ENCODE data around the gene DIAPH2. TPM values are rescaled to one million over a fixed set of nuclear protein-coding genes. Genes with fewer than 3 reads are reported as not detected.

DIAPH2 gene
- polyA plus RNA-seq, 3 donors, result 7.7 to 10.0 (median 8.4) TPM

DNA sequence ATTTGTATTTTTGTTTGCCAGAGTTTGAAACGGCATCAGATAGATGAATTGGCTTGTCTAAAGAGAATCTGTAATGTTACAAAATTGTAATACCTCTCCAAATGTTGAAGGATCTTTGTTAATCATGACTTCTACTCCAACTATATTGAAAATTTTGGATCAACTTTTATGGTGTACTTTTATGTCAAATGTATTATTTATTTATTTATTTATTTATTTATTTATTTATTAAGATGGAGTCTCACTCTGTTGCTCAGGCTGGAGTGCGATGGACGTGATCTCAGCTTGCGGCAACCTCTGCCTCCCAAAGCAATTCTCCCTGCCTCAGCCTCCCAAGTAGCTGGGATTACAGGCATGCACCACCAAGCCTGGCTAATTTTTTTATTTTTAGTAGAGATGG, 235.0 kb downstream of the DIAPH2 start:
- no peak for DNase-seq (ENCODE audit: low read depth in 3 of 3, low spot score in 2 of 3)

DNA sequence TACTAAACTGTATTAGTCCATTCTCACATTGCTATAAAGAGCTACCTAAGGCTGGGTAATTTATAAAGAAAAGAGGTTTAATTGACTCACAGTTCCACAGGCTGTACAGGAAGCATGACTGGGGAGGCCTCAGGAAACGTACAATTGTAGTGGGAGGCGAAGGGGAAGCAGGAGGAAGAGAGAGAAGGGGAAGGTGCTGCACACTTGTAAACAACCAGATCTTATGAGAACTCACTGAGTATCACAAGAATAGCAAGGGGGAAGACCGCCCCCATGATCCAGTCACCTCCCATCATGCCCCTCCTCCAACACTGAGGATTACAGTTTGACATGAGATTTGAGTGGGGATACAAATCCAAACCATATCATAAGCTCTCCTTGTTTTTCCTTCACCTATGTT, 239.9 kb downstream of the DIAPH2 start:
- DNase-seq (ENCODE audit: low read depth in 3 of 3, low spot score in 2 of 3), result no peak

DNA sequence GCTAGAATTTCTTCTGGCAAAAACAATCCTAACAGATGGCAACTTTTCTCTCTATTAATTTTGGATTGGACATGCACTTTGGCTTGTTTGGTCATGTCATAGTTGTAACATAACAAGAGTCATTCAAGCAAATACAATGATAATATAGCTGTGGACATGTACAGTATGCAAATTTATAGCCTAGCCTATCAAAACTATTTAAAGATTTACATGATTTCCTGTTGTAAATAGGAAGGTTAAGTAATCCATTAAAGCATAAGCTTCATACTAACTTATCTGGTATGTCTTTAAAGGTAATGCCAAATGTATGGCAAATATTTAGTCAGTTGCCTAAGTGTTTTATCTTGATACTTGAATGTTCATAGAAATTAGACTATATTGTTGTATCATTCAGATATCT, 244.4 kb downstream of the DIAPH2 start:
- DNase-seq (ENCODE audit: low read depth in 3 of 3, low spot score in 2 of 3), result no peak

DNA sequence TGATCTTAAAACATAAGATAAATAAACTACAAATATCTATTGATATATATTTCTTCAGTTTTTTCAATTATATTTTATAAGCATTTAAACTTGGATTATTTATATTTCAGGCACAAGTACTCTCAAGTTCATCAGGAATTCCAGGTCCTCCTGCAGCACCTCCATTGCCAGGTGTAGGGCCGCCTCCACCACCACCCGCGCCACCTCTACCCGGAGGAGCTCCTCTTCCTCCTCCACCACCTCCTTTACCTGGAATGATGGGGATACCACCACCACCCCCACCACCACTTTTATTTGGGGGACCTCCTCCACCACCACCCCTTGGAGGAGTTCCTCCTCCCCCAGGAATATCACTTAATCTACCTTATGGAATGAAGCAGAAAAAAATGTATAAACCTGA, 273.1 kb downstream of the DIAPH2 start:
- DNase-seq (ENCODE audit: low read depth in 3 of 3, low spot score in 2 of 3), result no peak

DNA sequence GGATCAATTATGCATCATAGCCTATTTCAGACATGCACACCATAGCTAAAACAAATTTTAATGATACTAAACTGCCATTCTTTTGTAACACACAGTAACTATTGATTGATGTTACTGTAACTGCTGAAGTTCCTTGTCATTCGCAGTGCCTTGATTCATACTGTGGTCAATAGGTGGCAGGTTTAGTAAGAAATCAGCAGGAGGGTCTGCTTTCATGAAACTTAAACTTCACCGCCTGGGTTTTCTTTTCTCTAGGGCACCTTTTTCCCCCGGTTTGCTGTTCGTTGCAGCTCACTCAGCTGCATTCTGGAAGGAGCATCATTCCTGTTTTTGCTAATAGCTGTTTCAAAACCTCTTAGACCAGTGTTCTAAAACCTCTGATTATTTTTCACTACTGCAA, 287.2 kb downstream of the DIAPH2 start:
- no peak for DNase-seq (ENCODE audit: low read depth in 3 of 3, low spot score in 2 of 3)

DNA sequence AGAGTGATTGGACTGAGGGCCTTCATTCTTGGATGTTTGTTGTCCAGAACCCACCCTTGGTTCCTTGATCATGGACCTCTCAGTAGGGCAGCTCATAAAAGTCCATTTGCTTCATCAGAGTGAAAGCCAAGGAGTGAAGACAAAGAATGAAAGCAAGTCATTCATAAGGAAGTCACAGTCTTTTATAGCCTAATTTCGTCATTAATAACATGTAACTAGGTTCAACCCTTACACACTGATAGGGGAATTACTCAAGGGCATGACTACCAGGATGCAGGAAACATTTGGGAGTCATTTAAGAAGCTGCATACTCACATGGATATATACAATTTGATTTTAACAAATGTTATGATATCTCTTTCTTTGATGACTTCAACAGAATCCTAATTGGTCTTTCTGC, 294.3 kb downstream of the DIAPH2 start:
- DNase-seq (ENCODE audit: low read depth in 3 of 3, low spot score in 2 of 3), result no peak

DNA sequence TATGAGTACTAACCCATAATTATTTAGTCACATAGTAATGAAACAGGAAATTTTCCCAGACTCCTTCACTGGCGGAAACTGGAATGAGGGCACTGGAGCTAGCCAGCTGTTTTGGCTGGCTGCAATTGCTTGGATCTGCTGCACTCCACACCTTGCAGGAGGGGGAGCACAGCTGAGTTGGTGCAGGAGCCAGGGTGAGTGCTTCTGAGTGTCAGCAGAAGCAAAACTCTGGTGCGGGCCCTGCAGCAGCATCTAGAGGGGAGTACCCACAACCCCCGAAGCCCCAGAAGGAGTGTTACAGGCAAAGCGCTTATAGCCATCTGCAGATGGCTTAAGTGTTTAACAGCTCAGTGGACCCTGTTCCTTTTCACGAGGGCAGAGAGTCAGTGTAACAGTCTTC, 295.1 kb downstream of the DIAPH2 start:
- DNase-seq (ENCODE audit: low read depth in 3 of 3, low spot score in 2 of 3), result no peak

DNA sequence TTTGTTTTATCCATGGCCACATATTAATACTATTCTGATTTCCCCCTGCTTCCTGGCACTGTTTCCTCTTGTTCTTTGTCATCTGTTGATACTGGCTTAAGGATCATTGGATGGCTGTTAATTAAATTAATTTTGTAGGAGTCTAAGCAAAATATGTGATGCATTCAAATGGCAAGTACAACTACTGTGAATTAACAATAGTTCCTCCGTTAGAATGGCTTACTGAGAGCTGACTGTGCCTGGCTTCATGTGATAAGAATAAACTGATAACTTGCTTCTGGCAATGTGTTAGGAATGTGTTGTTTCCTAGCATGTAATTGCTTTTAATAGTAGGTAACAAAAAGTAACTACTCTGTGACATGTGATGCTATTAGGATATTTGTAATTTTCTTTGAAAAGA, 297.5 kb downstream of the DIAPH2 start:
- DNase-seq (ENCODE audit: low read depth in 3 of 3, low spot score in 2 of 3), result no peak

DNA sequence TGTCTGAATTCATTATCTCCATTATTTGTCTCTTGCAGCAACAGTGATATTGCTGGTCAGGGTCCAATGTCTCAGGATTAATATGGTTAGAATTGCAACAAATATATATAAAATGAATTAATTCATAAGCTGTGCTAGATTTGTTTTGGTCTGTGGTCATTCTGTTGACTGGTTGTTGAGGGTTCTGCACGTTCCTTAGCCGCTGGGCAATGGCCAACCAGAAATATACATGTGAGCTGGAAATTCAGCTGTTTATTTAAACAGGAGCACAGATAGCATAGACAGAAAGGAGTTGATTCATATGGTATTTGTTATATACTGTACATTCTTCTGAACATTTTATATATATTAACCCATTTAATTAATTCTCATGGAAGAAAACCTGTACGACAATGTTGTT, 299.9 kb downstream of the DIAPH2 start:
- DNase-seq (ENCODE audit: low read depth in 3 of 3, low spot score in 2 of 3), result no peak

DNA sequence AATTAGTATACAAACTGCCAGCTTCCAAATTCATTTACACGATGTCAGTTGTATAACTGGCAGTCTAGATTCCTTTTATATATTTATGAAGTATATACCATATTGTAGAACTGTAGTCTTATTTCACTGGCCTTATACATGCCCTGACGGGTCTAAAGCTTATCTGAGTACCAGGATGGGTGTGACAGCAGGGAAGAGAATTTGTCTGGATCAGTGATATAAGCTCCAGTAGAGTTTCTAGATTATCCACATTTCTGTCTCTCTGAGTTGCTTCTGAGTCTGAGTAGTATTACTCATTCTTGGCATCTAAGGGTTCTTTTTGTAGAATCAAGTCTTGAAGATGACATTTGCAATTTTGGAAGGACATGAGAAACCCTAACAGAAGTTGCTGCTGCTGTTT, 300.4 kb downstream of the DIAPH2 start:
- DNase-seq (ENCODE audit: low read depth in 3 of 3, low spot score in 2 of 3), result no peak

DNA sequence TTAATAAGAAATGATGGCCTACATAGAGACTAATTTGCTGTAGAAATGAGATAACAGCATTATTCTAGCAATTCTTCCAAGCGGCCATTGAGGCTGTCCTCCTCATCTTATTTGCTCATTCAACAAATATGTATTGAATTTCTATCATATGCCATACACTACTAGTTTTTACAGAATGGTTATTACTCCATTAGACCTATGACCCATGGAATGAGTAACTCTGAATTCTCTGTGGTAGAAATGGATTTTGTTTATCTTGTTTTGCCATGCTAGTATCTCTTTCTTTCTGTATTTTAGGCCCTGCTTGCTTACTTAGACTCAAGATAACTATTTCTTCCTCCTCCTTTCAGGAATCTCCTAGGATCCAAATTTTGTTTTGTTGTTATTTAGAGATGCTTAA, 302.6 kb downstream of the DIAPH2 start:
- DNase-seq (ENCODE audit: low read depth in 3 of 3, low spot score in 2 of 3), result no peak

DNA sequence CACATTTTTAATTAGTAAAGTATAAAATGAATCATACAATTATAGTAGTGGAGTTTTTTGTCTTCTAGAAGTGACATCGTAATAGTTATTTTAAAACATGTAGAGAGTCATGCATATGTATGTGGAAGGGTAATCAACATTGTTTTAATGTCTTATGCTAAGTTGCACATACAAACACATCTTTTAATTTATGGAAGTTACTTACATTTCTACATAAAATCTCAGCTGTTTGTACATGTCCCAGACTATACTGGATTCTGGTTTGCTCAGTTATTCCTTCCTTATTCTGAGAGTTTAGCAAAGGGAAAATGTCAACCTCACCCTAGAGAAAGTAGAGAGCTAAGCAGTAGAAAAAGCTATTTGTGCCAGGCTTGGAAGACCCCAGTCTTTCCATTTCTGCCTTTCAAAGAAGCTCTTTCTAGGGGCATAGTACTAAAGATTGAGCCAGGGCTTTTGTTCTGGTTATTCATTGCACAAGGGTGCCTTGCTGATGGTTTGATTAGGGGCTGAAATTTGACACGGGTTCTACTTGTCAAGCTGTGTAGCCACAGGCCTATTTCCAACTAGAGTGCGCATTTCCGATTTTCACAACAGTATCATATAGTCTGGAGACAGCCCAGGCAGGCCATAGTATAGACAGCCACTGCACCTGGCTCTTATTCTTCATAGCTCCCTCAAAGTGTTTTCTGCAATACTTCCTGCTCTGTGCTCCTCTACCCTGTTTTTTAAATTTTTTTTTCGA, 305.4 kb downstream of the DIAPH2 start:
- DNase-seq (ENCODE audit: low read depth in 3 of 3, low spot score in 2 of 3), result no peak

DNA sequence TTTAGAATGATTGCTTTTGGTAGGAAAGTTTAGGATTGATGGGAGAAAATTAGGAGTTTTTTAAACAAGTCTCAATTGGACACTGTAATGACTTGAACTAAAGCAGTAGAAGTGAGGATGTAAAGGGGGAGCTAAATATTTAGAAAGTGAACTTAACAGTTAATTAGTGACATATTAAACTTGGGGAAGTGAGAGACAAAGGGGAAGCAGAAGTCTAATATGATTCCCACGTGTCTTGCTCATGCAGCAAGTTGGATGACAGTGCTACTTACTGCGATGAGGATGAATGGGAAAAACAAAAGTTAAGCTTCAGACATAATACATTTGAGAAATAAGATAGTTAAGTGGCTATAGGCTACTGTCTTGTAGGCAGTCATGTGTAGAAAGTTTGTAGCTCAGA, 309.5 kb downstream of the DIAPH2 start:
- no peak for DNase-seq (ENCODE audit: low read depth in 3 of 3, low spot score in 2 of 3)

DNA sequence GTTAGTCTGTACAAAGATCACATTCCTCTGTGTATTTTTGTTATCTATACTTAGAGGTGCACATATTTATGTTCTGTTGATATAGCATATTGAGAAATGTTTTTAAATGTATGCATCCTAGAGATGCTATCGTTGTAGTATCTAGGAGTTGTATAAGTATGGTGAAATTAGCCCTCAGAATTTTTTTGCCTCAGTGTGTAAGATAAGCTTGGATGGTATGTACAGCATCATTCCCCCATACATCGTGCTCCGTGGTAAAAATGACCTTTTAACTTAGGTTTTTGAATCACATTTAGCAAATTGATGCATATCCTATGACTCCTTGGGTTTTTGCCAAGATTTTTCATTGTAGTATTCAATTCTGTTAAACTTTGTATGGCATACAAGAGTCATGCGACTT, 312.6 kb downstream of the DIAPH2 start:
- no peak for DNase-seq (ENCODE audit: low read depth in 3 of 3, low spot score in 2 of 3)

DNA sequence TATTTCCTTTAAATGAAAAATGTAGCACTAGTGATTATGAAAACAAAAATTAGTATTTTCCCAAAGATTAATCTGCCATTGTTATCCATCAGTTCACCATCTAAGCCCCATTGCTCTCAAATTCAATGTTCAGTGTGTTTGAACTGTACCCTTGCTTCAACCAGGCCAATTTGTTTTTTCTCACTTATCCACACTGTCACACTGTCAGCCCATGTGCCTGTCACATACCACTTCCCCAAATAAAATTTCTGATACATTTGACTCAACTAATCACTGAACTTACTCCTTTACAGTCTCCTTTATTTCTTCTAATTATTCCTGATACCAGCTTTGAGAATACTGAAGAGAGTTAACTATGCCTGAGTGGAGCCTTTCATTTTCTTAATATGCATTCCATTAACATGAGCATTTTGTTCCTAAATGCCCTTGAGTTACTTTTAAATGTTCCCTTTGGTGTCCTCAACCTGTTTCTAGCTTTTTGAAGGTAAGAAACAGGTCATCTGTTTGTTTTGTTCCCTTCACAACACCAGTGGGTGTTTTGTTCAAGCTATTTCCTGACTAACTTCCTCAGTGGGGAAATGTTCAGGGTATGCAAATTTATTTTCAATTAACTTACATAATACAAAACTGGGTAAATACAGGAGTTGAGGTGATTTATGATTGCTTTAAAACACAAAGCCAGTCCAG, 316.2 kb downstream of the DIAPH2 start:
- DNase-seq (ENCODE audit: low read depth in 3 of 3, low spot score in 2 of 3), result no peak

DNA sequence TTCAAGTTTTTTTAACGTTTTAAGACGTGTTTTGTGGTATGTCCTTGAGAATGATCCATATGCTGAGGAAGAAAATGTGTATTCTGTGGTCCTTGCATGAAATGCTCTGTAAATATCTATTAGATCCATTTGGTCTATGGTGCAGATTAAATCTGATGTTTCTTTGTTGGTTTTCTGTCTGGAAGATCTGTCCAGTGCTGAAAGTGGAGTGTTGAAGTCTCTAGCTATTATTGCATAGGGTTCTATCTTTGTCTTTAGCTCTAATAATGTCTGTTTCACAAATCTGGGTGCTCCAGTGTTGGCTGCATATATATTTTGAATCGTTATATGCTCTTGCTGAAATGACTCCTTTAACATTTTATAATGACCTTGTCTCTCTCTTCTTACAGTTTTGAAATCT, 321.5 kb downstream of the DIAPH2 start:
- no peak for DNase-seq (ENCODE audit: low read depth in 3 of 3, low spot score in 2 of 3)

DNA sequence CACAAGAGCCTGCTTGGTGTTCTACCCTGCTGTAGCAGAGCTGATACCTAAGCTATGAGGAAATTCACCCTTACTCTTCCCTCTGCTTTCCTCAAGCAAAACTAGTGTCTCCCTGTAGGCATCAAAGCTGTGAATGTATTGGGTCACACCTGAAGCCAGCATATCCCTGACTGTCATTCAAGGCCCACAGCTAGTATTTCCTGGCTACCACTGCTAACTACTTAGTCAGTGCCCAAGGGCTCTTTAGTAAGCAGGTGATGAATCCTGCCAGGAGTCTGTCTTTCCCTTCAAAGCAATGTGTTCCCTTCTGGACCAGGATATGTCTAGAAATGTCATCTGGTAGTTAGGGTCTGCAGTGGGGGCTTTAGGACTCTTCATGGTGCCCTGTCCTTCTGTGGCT, 324.7 kb downstream of the DIAPH2 start:
- DNase-seq (ENCODE audit: low read depth in 3 of 3, low spot score in 2 of 3), result no peak

DNA sequence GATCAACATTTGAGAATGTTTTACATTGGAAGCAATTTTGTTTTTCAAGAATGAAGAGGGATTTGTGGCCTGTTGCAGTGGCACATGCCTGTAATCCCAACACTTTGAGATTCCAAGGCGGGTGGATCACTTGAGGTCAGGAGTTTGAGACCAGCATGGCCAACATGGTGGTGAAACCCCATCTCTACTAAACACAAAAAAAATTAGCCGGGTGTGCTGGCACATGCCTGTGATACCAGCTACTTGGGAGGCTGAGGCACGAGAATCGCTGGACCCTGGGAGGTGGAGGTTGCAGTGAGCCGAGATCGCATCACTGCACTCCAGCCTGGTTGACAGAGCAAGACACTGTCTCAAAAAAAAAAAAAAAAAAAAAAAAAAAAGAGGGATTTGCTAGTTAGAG, 326.9 kb downstream of the DIAPH2 start:
- no peak for DNase-seq (ENCODE audit: low read depth in 3 of 3, low spot score in 2 of 3)

DNA sequence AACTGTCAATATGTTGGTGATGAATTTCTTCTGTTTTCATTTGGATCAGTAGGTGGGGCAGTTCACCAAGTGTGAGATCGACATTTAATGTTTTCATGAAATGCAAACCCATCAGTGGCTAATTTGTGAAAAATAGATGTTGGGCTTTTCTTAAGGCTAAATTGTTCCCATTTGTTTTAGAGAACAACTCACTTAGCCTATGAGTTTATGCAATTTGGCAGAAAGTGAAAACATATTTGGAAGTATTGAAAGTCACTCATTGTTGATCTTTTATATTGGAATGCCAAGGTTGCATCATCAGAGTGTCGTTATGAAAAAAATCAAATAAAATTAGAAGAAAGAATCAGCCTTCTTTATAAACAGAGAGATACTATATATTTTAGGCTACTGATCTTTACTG, 331.5 kb downstream of the DIAPH2 start:
- DNase-seq (ENCODE audit: low read depth in 3 of 3, low spot score in 2 of 3), result no peak

DNA sequence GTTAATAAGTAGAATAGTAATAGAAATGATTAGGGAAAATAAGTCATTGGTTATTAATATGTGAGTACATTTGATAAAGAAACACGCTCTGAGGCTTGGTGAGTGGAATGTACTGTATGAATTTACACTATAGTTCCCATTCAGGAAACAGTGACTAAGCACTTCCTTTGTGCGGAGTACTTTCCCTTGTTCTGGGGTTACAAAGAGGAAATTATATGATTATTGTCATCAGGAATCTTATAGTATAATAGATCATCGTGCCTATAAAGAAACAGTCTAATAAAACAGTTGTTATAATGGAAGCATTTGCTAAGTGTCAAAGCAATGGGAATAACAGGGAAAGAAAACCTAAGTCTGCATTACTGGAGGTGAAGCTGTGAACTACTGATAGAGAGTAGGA, 337.0 kb downstream of the DIAPH2 start:
- no peak for DNase-seq (ENCODE audit: low read depth in 3 of 3, low spot score in 2 of 3)

DNA sequence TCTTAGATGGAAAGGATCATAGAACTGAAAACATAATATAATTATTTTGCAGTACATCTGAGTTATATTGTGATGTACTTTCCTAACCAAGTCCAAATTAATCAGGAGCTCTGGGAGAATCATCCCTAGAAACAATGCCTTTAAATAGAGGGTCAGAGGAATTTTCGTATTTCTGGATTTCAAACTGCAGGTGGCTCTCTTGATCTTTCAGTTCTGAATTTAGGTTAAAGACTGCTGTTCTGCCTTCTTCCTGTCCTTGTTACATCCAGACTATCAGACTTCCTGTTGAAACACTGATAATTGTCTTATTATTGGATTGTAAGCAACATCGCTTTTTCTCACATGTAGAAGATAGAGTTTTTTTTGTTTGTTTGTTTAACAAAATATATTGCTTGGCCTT, 341.8 kb downstream of the DIAPH2 start:
- DNase-seq (ENCODE audit: low read depth in 3 of 3, low spot score in 2 of 3), result peak in 1 of 3 donors; percentile 1

DNA sequence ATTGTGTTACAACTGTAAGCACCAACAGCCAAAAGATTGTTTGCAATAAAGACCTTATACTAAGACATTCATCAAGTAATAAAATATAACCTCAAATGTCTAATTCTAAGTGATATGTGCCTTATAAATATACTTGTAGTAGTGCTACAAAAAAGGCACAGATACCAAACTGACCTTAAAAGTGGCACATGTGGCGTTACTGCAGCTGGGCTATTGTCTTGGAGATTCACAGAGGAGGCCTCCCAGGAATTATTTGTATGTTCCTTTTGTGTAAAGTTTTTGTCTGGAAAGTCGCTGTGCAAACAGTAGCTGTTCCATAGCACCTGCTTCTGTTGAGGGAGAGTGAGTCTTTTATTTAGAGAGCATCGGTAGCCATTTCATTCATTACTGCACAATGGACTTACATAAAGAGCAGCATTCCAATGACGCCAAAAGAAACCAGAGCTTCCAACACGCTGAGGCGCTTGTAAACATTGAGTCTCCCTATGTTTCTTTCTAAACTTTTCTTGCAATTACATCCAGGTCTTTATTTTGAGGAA, 342.8 kb downstream of the DIAPH2 start:
- DNase-seq (ENCODE audit: low read depth in 3 of 3, low spot score in 2 of 3), result no peak

All from right renal cortex interstitium (tissue), 3 donors.